GM13977 (cell line): ENCODE measurements around the gene CASQ1.
A peak's percentile ranks its signal among the peaks of the same experiment; 100 is the strongest.

ENCODE experiments used
- DNase-seq: peaks from one replicate; pipeline ENCODE4 v3.0.0; 2012; ENCODE audit warnings: low spot score
- in situ Hi-C: fragments of 300-500 bp; cut with MboI; formaldehyde crosslinking; loops from one replicate; pipeline ENCODE4 v1.12.0; 2022; ENCODE audit warnings: low sequenced_read_pairs, low pct_unique_long_range_greater_than_20kb, mixed read lengths, inconsistent platforms; ENCODE audit not compliant: unreplicated experiment
- TF ChIP-seq, protein P1 (sequence below): IDR thresholded peaks from 2 replicates; pipeline ENCODE4 v1.5.1; 2012; ENCODE audit warnings: mild to moderate bottlenecking, control low read depth; ENCODE audit not compliant: insufficient read depth; ENCODE audit errors: extremely low read depth, missing control alignments

The CASQ1 gene

DNA sequence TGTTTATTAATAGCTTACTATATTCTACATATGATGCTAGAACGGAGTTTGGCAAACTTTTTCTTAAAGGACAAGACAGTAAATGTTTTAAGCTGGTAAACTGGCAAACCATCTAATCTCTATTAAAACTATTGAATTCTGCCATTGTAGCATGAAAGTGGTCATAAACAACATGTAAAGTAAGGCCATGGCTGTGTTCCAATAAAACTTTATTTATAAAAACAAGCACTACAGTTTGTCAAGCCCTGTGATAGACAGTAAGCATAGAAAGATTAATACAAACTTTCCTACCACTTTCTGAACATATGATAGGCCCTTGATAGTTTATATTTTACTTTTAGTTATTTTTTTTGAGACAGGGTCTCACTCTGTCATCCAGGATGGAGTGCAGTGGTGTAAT is 37.2 kb downstream of the CASQ1 start:
- in situ Hi-C loops, result no loop called here
- DNase-seq, result no peak
- TF ChIP-seq, protein P1, sequence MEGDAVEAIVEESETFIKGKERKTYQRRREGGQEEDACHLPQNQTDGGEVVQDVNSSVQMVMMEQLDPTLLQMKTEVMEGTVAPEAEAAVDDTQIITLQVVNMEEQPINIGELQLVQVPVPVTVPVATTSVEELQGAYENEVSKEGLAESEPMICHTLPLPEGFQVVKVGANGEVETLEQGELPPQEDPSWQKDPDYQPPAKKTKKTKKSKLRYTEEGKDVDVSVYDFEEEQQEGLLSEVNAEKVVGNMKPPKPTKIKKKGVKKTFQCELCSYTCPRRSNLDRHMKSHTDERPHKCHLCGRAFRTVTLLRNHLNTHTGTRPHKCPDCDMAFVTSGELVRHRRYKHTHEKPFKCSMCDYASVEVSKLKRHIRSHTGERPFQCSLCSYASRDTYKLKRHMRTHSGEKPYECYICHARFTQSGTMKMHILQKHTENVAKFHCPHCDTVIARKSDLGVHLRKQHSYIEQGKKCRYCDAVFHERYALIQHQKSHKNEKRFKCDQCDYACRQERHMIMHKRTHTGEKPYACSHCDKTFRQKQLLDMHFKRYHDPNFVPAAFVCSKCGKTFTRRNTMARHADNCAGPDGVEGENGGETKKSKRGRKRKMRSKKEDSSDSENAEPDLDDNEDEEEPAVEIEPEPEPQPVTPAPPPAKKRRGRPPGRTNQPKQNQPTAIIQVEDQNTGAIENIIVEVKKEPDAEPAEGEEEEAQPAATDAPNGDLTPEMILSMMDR, result no peak

DNA sequence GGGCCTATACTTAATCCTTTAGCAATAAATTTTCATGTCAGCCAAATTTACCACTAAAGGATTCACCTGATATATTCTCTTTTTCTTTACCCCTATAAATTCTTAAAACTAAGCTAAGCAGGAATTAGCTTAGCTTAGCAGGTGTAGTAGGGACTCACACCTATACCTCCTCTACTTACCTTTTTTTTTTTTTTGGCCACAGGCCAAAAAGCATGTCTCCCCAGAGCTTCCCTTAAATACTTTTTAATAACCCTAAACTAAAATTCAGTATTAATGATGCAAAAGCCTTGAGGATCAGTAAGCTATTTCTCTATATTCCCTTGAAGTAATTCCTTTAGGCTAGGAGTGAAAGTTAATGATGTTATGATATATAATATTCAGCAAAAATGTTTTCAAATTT is 38.1 kb downstream of the CASQ1 start:
- in situ Hi-C loops, result no loop called here
- TF ChIP-seq, protein P1, result no peak
- DNase-seq, result no peak

DNA sequence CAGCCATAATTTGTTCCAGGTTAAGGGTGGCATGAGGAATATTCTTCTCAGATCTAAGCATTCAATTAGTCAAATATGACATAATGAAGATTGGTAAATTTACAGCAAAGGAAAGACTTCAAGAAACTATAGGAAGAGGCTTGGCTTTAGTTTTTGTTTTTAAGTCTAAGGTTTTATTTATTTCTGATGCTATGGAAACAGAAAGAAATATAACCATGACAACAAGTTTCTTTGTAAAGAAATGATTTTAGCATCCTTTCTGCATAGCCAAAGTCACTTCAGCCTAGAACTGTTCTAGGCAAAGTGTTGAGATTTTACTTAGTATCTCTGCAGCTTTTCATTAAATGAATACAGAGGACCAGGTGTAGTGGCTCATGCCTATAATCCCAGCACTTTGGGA is 42.5 kb downstream of the CASQ1 start:
- in situ Hi-C loops, result no loop called here
- TF ChIP-seq, protein P1, result no peak

DNA sequence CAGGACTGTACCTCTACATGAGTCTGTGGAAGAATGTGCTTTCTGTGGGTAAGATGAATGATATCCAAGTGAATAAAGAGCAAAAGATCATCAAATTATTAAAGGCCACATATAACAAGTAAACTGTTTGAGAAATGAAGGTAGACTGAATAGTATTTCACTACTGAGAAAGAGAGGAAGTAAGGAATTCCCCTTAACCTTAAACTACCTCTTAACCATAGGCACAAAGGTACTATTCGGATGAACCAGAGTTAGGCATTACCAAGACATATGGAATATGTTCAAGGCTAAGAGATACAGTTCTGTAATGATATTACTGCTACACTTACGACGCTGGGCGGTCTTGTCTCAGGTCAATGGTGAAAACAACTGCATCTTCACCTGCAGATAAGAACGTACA is 46.4 kb downstream of the CASQ1 start:
- in situ Hi-C loops, result no loop called here
- DNase-seq, result peak; percentile 24
- TF ChIP-seq, protein P1, result no peak

More for the DNA sequence above, 42.5 kb downstream of the CASQ1 start:
- DNase-seq, result no peak

DNA sequence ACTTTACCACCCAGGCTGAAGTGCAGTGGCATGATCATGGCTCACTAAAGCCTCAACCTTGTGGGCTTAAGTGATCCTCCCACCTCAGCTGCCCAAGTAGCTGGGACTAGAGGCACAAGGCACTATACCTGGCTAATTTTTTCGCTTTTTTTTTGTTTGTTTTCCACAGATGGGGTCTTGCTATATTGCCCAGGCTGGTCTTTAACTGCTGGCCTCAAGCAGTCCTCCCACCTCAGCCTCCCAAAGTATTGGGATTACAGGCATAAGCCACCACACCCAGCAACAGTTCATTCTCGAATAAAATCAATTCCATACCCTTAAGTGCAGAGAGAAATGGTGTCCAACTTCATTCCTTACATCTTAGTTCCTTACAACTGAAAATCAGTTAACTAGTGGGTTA is 47.2 kb downstream of the CASQ1 start:
- no peak for DNase-seq
- in situ Hi-C loops, result no loop called here
- TF ChIP-seq, protein P1, result no peak

DNA sequence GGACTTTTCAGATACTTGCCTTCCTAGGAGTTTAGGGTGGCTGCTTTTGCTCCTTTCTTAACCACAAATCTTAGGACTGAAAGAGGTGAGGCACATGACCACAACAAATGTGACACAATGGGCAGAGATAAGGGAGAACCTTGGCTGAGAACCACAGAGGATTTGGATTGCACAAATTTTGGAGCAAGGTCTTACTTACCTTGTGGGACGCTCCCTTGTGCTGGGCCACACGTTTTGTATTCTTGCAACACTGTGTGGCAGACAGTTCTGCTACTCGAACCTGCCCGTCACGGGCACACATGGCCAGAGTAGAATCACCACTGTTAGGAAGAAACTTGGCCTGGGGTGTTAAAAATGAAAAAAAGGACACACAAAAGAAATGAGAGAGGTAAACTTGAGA is 48.0 kb downstream of the CASQ1 start:
- TF ChIP-seq, protein P1, result no peak

More for the DNA sequence above, 48.0 kb downstream of the CASQ1 start:
- no peak for DNase-seq
- in situ Hi-C loops, result no loop called here
